Measurements from ENCODE around the gene DLX2. TPM values are rescaled to one million over a fixed set of nuclear protein-coding genes. Genes with fewer than 3 reads are reported as not detected.

Gene DLX2
- total and polyA plus RNA-seq, 2 donors from 2014 or later, result not detected

GRCh38 chr2:172113617-172114016 lies 10.9 kb upstream of the DLX2 start:
- Histone ChIP-seq H3K36me3 (ENCODE audit: control insufficient read depth in 2 of 3, insufficient read depth in 3 of 3, low read length in 3 of 3) (no peaks in the 10 kb centered on the region), H3K9ac (ENCODE audit: low read length in 3 of 3) (no peak overlapping the region), H3K9me3 (ENCODE audit: control insufficient read depth in 2 of 3, insufficient read depth in 1 of 3, low read length in 3 of 3) (no peaks in the 10 kb centered on the region), H3K27ac (ENCODE audit: low read depth in 2 of 2, low read length in 2 of 2) (no peak overlapping the region), H3K4me1 (ENCODE audit: control insufficient read depth in 2 of 3, insufficient read depth in 2 of 3, low read depth in 1 of 3, low read length in 3 of 3) (no peaks in the 10 kb centered on the region), H3K4me3 (ENCODE audit: low read length in 3 of 3) (no peak overlapping the region), H3K27me3 (ENCODE audit: control insufficient read depth, insufficient read depth, low read length) (peaks cover 7% of the 10 kb centered on the region)
- TF ChIP-seq CTCF (IDR thresholded peaks at IDR 0.05; ENCODE audit: borderline replicate concordance, extremely low read depth, insufficient read depth), result peak; percentile 22
- DNase-seq (peak in 2 of 5 donors; percentile 31 to 61), FAIRE-seq (no peak)
- intact Hi-C loops (cut with DNase I), result no loop called here

DNA sequence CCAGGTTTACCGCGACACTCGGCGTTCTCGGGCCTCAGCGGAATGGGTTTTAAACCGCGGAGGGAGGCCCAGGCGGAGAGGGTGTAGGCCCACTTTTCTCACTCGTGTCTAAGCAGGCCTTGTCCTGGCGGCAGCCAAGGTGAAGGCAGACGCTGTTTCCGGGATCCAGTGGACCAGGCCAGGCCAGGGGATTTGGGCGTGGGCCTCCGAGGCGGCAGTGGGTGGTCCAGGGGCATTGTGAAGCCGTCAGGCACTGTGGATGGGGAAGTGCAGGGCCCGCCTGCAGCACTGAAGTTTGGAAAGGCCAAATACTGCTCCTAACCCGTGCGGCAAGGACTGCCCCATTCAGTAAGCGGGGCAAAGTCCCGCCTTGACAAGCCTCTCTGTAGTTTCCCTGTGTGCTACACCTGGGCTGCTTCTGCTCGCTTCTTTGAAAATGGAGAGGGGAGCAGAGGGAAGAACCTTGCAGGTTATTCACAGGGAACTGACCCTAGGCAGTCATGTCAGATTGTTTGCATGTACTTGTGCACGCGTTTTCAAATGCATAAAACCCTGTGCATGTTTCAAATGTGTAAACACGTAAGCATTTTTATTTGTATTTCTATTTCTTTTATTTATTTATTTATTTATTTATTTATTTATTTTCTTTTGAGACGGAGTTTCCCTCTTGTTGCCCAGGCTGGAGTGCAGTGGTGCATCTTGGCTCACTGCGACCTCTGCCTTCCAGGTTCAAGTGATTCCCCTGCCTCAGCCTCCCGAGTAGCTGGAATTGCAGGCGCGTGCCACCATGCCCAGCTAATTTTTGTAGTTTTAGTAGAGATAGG lies 7.5 kb upstream of the DLX2 start:
- H3K9me3 ChIP-seq (ENCODE audit: control insufficient read depth in 2 of 3, insufficient read depth in 1 of 3, low read length in 3 of 3), result no peaks in the 10 kb centered on the region
- no peak overlapping the region for H3K4me3 ChIP-seq (ENCODE audit: low read length in 3 of 3)
- DNase-seq (peak in 3 of 5 donors; percentile 3 to 13 (median 12)), FAIRE-seq (no peak)
- no peak for TF ChIP-seq CTCF (IDR thresholded peaks at IDR 0.05; ENCODE audit: borderline replicate concordance, extremely low read depth, insufficient read depth)
- no peak overlapping the region for H3K9ac ChIP-seq (ENCODE audit: low read length in 3 of 3)
- no peak overlapping the region for H3K27ac ChIP-seq (ENCODE audit: low read depth in 2 of 2, low read length in 2 of 2)
- peaks cover 0 to 7% (median 6%) of the 10 kb centered on the region in 3 donors for H3K4me1 ChIP-seq (ENCODE audit: control insufficient read depth in 2 of 3, insufficient read depth in 2 of 3, low read depth in 1 of 3, low read length in 3 of 3)
- peaks cover 36% of the 10 kb centered on the region for H3K27me3 ChIP-seq (ENCODE audit: control insufficient read depth, insufficient read depth, low read length)
- H3K36me3 ChIP-seq (ENCODE audit: control insufficient read depth in 2 of 3, insufficient read depth in 3 of 3, low read length in 3 of 3), result no peaks in the 10 kb centered on the region
- intact Hi-C loops (cut with DNase I), result no loop called here

GRCh38 chr2:172109256-172109987 lies 6.7 kb upstream of the DLX2 start:
- Histone ChIP-seq H3K4me1 (ENCODE audit: control insufficient read depth in 2 of 3, insufficient read depth in 2 of 3, low read depth in 1 of 3, low read length in 3 of 3) (peaks cover 0 to 7% (median 6%) of the 10 kb centered on the region in 3 donors), H3K27me3 (ENCODE audit: control insufficient read depth, insufficient read depth, low read length) (peaks cover 38% of the 10 kb centered on the region), H3K27ac (ENCODE audit: low read depth in 2 of 2, low read length in 2 of 2) (no peak overlapping the region), H3K36me3 (ENCODE audit: control insufficient read depth in 2 of 3, insufficient read depth in 3 of 3, low read length in 3 of 3) (no peaks in the 10 kb centered on the region), H3K4me3 (ENCODE audit: low read length in 3 of 3) (no peak overlapping the region), H3K9ac (ENCODE audit: low read length in 3 of 3) (no peak overlapping the region), H3K9me3 (ENCODE audit: control insufficient read depth in 2 of 3, insufficient read depth in 1 of 3, low read length in 3 of 3) (no peaks in the 10 kb centered on the region)
- TF ChIP-seq CTCF (IDR thresholded peaks at IDR 0.05; ENCODE audit: borderline replicate concordance, extremely low read depth, insufficient read depth), result no peak
- DNase-seq, result peak in 2 of 5 donors; percentile 2 to 21
- intact Hi-C loops (cut with DNase I), result no loop called here
- FAIRE-seq, result no peak
